Measurements from ENCODE around the gene ANKRD52. TPM values are rescaled to one million over a fixed set of nuclear protein-coding genes. Genes with fewer than 3 reads are reported as not detected.

Gene ANKRD52
- total RNA-seq, 1 donor from 2014 or later: 28.0 TPM

DNA sequence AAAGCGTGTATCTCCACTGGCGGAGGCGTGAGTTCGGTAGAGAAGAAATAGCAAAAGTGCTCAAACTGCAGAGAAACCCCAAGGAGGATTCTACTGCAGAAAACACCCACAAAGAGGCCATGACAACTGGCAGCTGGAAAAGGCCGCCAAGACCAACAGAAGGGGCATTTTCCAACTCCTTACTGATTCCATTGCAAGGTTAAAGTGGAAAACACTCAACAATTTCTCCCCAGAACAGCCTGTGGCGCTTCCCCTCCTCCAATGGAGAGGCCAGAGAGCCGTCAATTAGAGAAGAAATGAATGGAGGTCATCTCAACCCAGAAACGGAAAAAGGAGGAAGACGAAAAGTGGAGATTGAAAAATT is 618 bp upstream of the ANKRD52 start:
- peaks cover 18% of the 10 kb centered on the region for H3K4me1 ChIP-seq
- H3K27me3 ChIP-seq: no peaks in the 10 kb centered on the region
- no peak for ATAC-seq
- peak overlapping the region; percentile 88 for H3K4me3 ChIP-seq
- peaks cover 32% of the 10 kb centered on the region for H3K36me3 ChIP-seq
- TF ChIP-seq, protein P1, sequence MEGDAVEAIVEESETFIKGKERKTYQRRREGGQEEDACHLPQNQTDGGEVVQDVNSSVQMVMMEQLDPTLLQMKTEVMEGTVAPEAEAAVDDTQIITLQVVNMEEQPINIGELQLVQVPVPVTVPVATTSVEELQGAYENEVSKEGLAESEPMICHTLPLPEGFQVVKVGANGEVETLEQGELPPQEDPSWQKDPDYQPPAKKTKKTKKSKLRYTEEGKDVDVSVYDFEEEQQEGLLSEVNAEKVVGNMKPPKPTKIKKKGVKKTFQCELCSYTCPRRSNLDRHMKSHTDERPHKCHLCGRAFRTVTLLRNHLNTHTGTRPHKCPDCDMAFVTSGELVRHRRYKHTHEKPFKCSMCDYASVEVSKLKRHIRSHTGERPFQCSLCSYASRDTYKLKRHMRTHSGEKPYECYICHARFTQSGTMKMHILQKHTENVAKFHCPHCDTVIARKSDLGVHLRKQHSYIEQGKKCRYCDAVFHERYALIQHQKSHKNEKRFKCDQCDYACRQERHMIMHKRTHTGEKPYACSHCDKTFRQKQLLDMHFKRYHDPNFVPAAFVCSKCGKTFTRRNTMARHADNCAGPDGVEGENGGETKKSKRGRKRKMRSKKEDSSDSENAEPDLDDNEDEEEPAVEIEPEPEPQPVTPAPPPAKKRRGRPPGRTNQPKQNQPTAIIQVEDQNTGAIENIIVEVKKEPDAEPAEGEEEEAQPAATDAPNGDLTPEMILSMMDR (IDR thresholded peaks at IDR 0.05): no peak
- peak; percentile 12 for DNase-seq
- intact Hi-C loops (cut with DNase I): no loop called here
- no peaks in the 10 kb centered on the region for H3K9me3 ChIP-seq
- peak overlapping the region; percentile 71 for H3K27ac ChIP-seq

DNA sequence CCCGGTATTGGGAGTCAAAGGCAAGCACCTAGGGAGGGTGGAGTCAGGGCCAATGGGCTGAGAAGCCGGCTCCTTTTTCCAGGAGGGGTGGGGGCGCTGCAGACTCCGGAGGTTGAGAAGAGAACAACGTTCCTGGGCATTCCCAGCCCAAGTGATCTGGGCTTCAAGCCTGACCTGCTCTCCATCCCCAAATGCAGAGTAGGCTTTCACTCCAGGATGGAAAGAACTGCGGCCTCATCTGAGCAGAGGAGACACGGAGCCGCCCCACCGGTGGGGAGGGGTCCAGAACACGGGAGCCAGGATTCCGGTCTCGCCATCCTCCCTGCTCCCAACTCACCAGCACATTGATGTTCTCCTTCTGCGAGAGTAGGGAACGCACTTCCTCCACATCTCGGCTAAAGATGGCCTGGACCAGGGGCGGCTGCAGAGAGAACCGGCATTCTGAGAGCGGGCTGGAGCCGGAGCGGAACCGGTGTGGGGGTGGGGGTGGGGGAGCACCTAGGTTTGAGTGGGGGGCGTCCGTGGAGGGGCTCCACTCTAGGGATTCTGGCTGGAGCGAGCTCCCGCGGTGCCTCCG is 605 bp downstream of the ANKRD52 start:
- DNase-seq: no peak
- peak; percentile 16 for ATAC-seq

DNA sequence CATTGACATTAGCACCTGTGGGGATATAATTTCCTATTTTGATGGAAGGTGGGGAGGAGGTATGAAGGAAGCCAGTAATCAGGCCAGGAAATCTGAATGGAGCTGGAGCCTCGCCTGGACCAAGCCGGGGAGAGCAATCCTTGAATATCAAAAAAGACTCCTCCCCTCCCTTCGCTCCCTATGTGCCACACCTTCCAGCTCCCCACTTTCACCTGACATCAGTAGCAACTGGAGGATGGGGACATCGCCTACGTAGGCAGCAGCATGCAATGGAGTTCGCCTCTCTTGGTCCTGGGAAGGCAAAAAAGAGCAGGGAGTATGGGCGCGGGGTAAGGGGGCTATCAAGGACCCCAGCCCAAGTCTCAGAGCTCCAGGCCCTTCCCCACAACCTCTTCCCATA is 1.1 kb downstream of the ANKRD52 start:
- DNase-seq: no peak
- no peak for ATAC-seq

More for the DNA sequence above, 605 bp downstream of the ANKRD52 start:
- H3K4me3 ChIP-seq: peak overlapping the region; percentile 88
- peaks cover 18% of the 10 kb centered on the region for H3K4me1 ChIP-seq
- H3K27ac ChIP-seq: peak overlapping the region; percentile 71
- no peaks in the 10 kb centered on the region for H3K9me3 ChIP-seq
- no peaks in the 10 kb centered on the region for H3K27me3 ChIP-seq
- peaks cover 44% of the 10 kb centered on the region for H3K36me3 ChIP-seq
- intact Hi-C loops (cut with DNase I): no loop called here
- TF ChIP-seq, protein P1 (IDR thresholded peaks at IDR 0.05): no peak

DNA sequence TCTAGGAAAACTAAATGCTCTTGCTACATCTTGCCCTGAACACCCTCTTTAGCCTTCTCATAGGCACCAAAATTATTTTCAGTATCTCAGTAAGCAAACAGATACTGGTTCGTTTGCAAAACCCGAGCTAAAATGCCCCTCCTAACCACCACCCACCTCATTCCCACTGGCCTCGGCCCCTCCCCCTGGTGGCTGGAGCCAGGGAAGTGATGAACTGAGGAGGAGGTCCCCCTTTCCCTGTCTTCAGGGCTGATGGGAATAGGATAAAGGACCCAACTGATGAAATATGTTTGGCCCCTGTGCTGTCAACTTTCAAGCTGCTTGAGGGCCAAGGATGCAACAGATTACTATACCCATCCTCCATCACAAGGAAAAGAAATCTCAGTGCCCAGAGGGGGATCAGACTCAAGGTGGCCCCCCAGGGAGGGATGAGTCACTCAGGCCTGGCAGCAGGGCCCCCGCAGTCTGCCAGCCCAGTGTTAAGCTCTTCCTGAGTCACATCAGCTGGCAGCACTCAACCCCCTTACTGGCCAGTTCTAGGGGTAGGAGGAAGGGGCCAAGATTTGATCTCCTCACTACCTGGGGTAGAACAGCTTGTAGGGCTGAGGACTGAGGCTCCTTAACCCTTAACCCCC is 1.7 kb downstream of the ANKRD52 start:
- Histone ChIP-seq H3K27me3 (no peaks in the 10 kb centered on the region), H3K4me3 (no peak overlapping the region), H3K27ac (no peak overlapping the region), H3K9me3 (no peaks in the 10 kb centered on the region), H3K36me3 (peaks cover 55% of the 10 kb centered on the region), H3K4me1 (peaks cover 18% of the 10 kb centered on the region)
- DNase-seq: no peak
- TF ChIP-seq, protein P1 (IDR thresholded peaks at IDR 0.05): no peak
- no peak for ATAC-seq
- intact Hi-C loops (cut with DNase I): no loop called here

More for the DNA sequence above, 1.1 kb downstream of the ANKRD52 start:
- peaks cover 18% of the 10 kb centered on the region for H3K4me1 ChIP-seq
- peak overlapping the region; percentile 88 for H3K4me3 ChIP-seq
- peak overlapping the region; percentile 71 for H3K27ac ChIP-seq
- H3K9me3 ChIP-seq: no peaks in the 10 kb centered on the region
- TF ChIP-seq, protein P1 (IDR thresholded peaks at IDR 0.05): no peak
- H3K27me3 ChIP-seq: no peaks in the 10 kb centered on the region
- peaks cover 49% of the 10 kb centered on the region for H3K36me3 ChIP-seq
- intact Hi-C loops (cut with DNase I): no loop called here

DNA sequence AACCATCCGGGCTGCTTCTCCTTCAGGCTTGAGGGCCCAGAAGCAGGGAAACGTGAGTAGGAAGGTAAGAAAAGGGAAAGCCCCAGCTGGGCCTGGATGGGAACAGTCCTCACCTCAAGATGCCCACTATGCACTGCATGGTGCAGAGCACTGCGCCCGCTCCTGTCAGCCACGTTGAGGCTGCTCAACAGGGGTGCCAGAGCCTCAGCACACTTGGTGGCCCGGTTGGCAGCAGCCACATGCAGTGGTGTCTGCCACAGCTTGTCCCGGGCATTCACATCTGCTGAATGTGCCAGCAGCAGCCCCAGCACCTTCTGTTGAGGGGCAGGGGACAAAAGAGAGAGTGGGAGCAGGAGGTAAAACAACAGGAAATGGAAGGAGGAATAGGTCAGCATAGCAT is 2.5 kb downstream of the ANKRD52 start:
- Histone ChIP-seq H3K9me3 (no peaks in the 10 kb centered on the region), H3K27me3 (no peaks in the 10 kb centered on the region), H3K4me3 (no peak overlapping the region), H3K4me1 (peaks cover 18% of the 10 kb centered on the region), H3K36me3 (peaks cover 63% of the 10 kb centered on the region), H3K27ac (no peak overlapping the region)
- intact Hi-C loops (cut with DNase I): no loop called here
- ATAC-seq: no peak
- TF ChIP-seq, protein P1 (IDR thresholded peaks at IDR 0.05): no peak
- no peak for DNase-seq
